Measurements from ENCODE around the gene RPS6KA3.

Gene RPS6KA3

GRCh38 chrX:20266810-20267606 lies at the start of gene RPS6KA3:
TSS of gene RPS6KA3 (minus strand) at chrX:20266909. CDS start at chrX:20266632, 277 bp downstream.
- ChIA-PET POLR2A (no interaction called here), CTCF (no interaction called here)
- TF ChIP-seq PKNOX1 (IDR thresholded peaks at IDR 0.05): peak; percentile 89
- TF ChIP-seq FOXK2 (IDR thresholded peaks at IDR 0.05): no peak
- peak; percentile 80 for DNase-seq (ENCODE audit: extremely low spot score)

DNA sequence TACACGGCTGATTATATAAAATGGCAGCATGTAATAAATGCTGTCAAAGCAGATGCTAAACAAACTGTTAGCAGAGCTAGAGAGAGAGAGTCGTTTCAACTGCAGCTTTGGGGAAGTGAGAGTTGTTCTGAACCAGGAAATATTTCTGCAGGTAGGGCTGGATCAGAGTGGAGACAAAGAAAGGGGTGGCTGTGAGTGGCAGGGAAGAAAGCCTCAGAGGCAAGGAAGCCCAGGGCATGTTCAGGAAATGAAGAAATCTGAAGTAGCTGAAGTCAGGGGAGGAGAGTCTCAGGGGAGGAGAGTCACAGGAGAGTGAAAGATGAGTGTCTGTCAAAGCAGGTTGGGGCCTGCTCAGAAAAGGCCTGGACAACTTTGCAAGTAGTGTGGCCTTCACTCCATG lies 48.4 kb upstream of the RPS6KA3 start:
- POLR2A ChIA-PET: no interaction called here
- DNase-seq (ENCODE audit: extremely low spot score): no peak
- CTCF ChIA-PET: no interaction called here
- TF ChIP-seq FOXA1 (IDR thresholded peaks at IDR 0.05): no peak

GRCh38 chrX:20313899-20314298 lies 47.2 kb upstream of the RPS6KA3 start:
- no peak for DNase-seq (ENCODE audit: extremely low spot score)
- ChIA-PET CTCF (no interaction called here), POLR2A (no interaction called here)
- TF ChIP-seq ZNF384 (IDR thresholded peaks at IDR 0.05): no peak
- no peak for TF ChIP-seq HDGF (IDR thresholded peaks at IDR 0.05; ENCODE audit: borderline replicate concordance)
- no peak for TF ChIP-seq L3MBTL2 (conservative IDR thresholded peaks at IDR 0.05)
- TF ChIP-seq CTBP1 (IDR thresholded peaks at IDR 0.05; ENCODE audit: borderline replicate concordance): no peak
- no peak for TF ChIP-seq NFRKB (IDR thresholded peaks at IDR 0.05)
- no peak for TF ChIP-seq BHLHE40 (IDR thresholded peaks at IDR 0.05; ENCODE audit: borderline replicate concordance)
- no peak for TF ChIP-seq TARDBP (IDR thresholded peaks at IDR 0.05)
- TF ChIP-seq SP1 (IDR thresholded peaks at IDR 0.05): no peak
- TF ChIP-seq ARNT (IDR thresholded peaks at IDR 0.05): no peak
- no peak for TF ChIP-seq SUZ12 (IDR thresholded peaks at IDR 0.05)

GRCh38 chrX:20312018-20312417 lies 45.3 kb upstream of the RPS6KA3 start:
- TF ChIP-seq FOXM1 (IDR thresholded peaks at IDR 0.05; ENCODE audit: borderline replicate concordance) (no peak), SUZ12 (IDR thresholded peaks at IDR 0.05) (no peak), TARDBP (IDR thresholded peaks at IDR 0.05) (no peak), CTBP1 (IDR thresholded peaks at IDR 0.05; ENCODE audit: borderline replicate concordance) (no peak), NFRKB (IDR thresholded peaks at IDR 0.05) (no peak), PKNOX1 (IDR thresholded peaks at IDR 0.05) (no peak), L3MBTL2 (conservative IDR thresholded peaks at IDR 0.05) (no peak), LEF1 (IDR thresholded peaks at IDR 0.05; ENCODE audit: borderline replicate concordance) (no peak)
- ChIA-PET CTCF (no interaction called here), POLR2A (no interaction called here)
- DNase-seq (ENCODE audit: extremely low spot score): no peak

DNA sequence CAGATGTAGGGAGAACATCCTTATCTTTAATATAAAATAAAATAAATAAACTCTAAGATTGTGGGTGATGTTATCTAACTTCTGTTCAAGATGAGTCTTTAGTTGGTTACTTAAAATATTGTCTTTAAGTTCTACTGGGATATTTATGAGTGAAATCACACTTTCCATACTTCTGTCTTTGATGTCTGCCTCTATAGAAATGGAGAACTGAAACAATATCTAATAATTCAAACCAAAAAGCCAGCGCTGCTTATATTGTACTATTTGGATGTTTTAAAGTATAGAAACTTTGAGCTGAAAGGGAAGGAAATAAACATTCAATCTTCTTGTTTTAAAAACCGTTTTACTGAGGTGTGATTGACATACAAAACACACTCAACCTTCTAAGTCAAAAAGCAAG lies 44.8 kb upstream of the RPS6KA3 start:
- ChIA-PET CTCF (no interaction called here), POLR2A (no interaction called here)
- no peak for DNase-seq (ENCODE audit: extremely low spot score)
- TF ChIP-seq TARDBP (IDR thresholded peaks at IDR 0.05): no peak
- no peak for TF ChIP-seq ARNT (IDR thresholded peaks at IDR 0.05)

- ChIA-PET CTCF (no interaction called here), POLR2A (interaction anchor here (1.1 kb wide), 1 partner anchor 34 kb away, joined by 3 read pairs; no protein-coding TSS in a partner anchor)
- DNase-seq (ENCODE audit: extremely low spot score): no peak
- TF ChIP-seq ARNT (IDR thresholded peaks at IDR 0.05) (no peak), TARDBP (IDR thresholded peaks at IDR 0.05) (no peak)
These were observed 43.1 kb upstream of the RPS6KA3 start for GRCh38 chrX:20309806-20310205.

GRCh38 chrX:20306668-20307067 lies 40.0 kb upstream of the RPS6KA3 start:
- TF ChIP-seq FOXA1 (IDR thresholded peaks at IDR 0.05) (no peak), CTBP1 (IDR thresholded peaks at IDR 0.05; ENCODE audit: borderline replicate concordance) (no peak)
- ChIA-PET CTCF (no interaction called here), POLR2A (no interaction called here)
- no peak for DNase-seq (ENCODE audit: extremely low spot score)

DNA sequence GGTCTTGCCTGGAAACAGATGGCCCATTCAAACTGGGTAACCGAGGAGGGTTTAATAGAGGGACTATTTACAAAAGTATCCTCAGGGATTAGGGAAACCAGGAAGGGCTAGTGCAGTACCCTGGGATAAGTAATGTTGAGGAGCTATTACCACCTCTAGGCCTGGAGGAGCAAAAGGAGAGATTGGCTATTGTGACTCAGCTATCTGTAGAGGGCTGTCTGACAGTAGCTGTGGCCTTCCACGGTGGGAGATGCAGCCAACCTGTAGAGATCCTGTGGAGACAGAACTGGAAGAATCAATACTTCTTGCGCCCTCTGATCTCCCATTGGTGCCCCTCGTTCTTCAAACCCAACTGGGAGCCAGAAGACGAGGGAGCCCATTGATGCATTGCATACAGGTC lies 34.1 kb upstream of the RPS6KA3 start:
- POLR2A ChIA-PET: no interaction called here
- CTCF ChIA-PET: no interaction called here
- TF ChIP-seq BHLHE40 (IDR thresholded peaks at IDR 0.05; ENCODE audit: borderline replicate concordance) (no peak), ZNF384 (IDR thresholded peaks at IDR 0.05) (no peak), TARDBP (IDR thresholded peaks at IDR 0.05) (no peak), PKNOX1 (IDR thresholded peaks at IDR 0.05) (no peak), FOXK2 (IDR thresholded peaks at IDR 0.05) (no peak), NFRKB (IDR thresholded peaks at IDR 0.05) (no peak), ARNT (IDR thresholded peaks at IDR 0.05) (no peak), HDGF (IDR thresholded peaks at IDR 0.05; ENCODE audit: borderline replicate concordance) (no peak), ELF4 (IDR thresholded peaks at IDR 0.05) (no peak), LEF1 (IDR thresholded peaks at IDR 0.05; ENCODE audit: borderline replicate concordance) (no peak), FOXM1 (IDR thresholded peaks at IDR 0.05; ENCODE audit: borderline replicate concordance) (no peak), L3MBTL2 (conservative IDR thresholded peaks at IDR 0.05) (no peak), SP1 (IDR thresholded peaks at IDR 0.05) (no peak), SUZ12 (IDR thresholded peaks at IDR 0.05) (no peak), FOXA1 (IDR thresholded peaks at IDR 0.05) (no peak), CTBP1 (IDR thresholded peaks at IDR 0.05; ENCODE audit: borderline replicate concordance) (no peak)
- no peak for DNase-seq (ENCODE audit: extremely low spot score)

Data from HEK293T (cell line).